ENCODE measurements around the gene CDC5L.

DNA sequence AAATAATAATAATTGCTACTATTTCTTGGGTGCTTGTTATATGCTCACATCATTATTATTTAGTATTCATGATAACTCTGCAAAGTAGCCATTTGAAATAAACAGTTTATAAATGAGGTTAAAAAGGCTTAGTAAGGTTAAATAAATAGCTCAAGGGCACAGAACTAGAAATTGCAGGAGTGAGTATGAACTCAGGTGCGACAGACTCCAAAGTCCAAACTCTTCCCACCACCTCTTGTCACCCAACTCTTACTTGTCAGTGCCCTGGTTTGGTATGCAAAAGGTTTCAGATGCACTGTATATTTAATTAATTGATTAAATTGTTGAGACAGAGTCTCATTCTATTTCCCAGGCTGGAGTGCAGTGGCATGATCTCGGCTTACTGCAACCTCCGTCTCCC, 20.7 kb upstream of the CDC5L start:
- no peak for TF ChIP-seq SIN3A (IDR thresholded peaks at IDR 0.05; ENCODE audit: borderline replicate concordance, insufficient read depth, low read length)
- TF ChIP-seq, protein P1, sequence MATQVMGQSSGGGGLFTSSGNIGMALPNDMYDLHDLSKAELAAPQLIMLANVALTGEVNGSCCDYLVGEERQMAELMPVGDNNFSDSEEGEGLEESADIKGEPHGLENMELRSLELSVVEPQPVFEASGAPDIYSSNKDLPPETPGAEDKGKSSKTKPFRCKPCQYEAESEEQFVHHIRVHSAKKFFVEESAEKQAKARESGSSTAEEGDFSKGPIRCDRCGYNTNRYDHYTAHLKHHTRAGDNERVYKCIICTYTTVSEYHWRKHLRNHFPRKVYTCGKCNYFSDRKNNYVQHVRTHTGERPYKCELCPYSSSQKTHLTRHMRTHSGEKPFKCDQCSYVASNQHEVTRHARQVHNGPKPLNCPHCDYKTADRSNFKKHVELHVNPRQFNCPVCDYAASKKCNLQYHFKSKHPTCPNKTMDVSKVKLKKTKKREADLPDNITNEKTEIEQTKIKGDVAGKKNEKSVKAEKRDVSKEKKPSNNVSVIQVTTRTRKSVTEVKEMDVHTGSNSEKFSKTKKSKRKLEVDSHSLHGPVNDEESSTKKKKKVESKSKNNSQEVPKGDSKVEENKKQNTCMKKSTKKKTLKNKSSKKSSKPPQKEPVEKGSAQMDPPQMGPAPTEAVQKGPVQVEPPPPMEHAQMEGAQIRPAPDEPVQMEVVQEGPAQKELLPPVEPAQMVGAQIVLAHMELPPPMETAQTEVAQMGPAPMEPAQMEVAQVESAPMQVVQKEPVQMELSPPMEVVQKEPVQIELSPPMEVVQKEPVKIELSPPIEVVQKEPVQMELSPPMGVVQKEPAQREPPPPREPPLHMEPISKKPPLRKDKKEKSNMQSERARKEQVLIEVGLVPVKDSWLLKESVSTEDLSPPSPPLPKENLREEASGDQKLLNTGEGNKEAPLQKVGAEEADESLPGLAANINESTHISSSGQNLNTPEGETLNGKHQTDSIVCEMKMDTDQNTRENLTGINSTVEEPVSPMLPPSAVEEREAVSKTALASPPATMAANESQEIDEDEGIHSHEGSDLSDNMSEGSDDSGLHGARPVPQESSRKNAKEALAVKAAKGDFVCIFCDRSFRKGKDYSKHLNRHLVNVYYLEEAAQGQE (IDR thresholded peaks at IDR 0.05; ENCODE audit: insufficient read depth in 1 of 2, low read depth in 2 of 2, low read length in 2 of 2) = no peak
